Testis (tissue), 3 donors: ENCODE measurements around the gene AUH. TPM values are rescaled to one million over a fixed set of nuclear protein-coding genes. Genes with fewer than 3 reads are reported as not detected.

ENCODE experiments used
- DNase-seq: peaks from one replicate; pipeline ENCODE4 v3.0.0-alpha.2; 2019
- H3K27ac ChIP-seq, 2 donors: fragments of 200-600 bp; sonication (generic); one replicate each; pipeline ENCODE4 v1.5.1; 2019
- H3K27me3 ChIP-seq: fragments of 200-600 bp; sonication (generic); one replicate; pipeline ENCODE4 v1.5.1; 2019
- H3K36me3 ChIP-seq: fragments of 200-600 bp; sonication (generic); one replicate; pipeline ENCODE4 v1.5.1; 2017; ENCODE audit warnings: low read depth; ENCODE audit errors: missing control alignments
- H3K4me1 ChIP-seq: fragments of 200-600 bp; sonication (generic); one replicate; pipeline ENCODE4 v1.5.1; 2019
- H3K4me3 ChIP-seq, 2 donors: fragments of 200-600 bp; sonication (generic); one replicate each; pipeline ENCODE4 v1.5.1; 2017 to 2019
- H3K9me3 ChIP-seq: fragments of 200-600 bp; sonication (generic); one replicate; pipeline ENCODE4 v1.5.1; 2017
- POLR2A ChIP-seq: fragments of 450-650 bp; IDR thresholded peaks from one replicate; pipeline ENCODE4 v1.6.1; 2017; ENCODE audit warnings: antibody characterized with exemption, mild to moderate bottlenecking, moderate library complexity
- WGBS, 2 donors: methylation state at CpG; one replicate each; pipeline ENCODE4 v1.1.5; 2018; 5-methylcytosine and 5-hydroxymethylcytosine counted together
- intact Hi-C: fragments of 100-400 bp; cut with DNase I; formaldehyde crosslinking; loops from one replicate; pipeline ENCODE4 v1.15.1; 2023; ENCODE audit warnings: low total_unique reads
- polyA plus RNA-seq: library from polyadenylated mRNA; stranded (reverse); fragments of 350-450 nt; fragmentation: Illumina TruSeq; extraction: RNeasy Lipid Tissue Mini Kit (QIAGEN cat#74804); gene quantifications from one replicate; pipeline ENCODE4 v1.2.3, GENCODE V29; 2014; ENCODE audit warnings: low read depth, low replicate concordance; ENCODE audit not compliant: insufficient read depth
- total RNA-seq, 2 donors: library from RNA; depleted of rRNA; stranded (reverse); fragments of >200 nt; gene quantifications; one replicate each; pipeline ENCODE4 v1.2.3, GENCODE V29; 2016
- TF ChIP-seq, protein P1 (sequence below), 3 experiments: fragments of 450-650 bp in 2 of 3; fragments of 200-600 bp in 1 of 3; sonication (generic) in 1 of 3; IDR thresholded peaks; one replicate each; pipeline ENCODE4 v1.5.1; 2016 to 2019; ENCODE audit warnings: antibody characterized with exemption in 3 of 3, mild to moderate bottlenecking in 2 of 3, moderate library complexity in 1 of 3

The AUH gene
- total and polyA plus RNA-seq, 3 donors from 2014 or later = 9.1 to 33.9 (median 31.7) TPM

- H3K27ac ChIP-seq = no peak overlapping the region
- H3K36me3 ChIP-seq = no peaks in the 10 kb centered on the region
- no peaks in the 10 kb centered on the region for H3K27me3 ChIP-seq
- H3K4me1 ChIP-seq = no peaks in the 10 kb centered on the region
- H3K4me3 ChIP-seq = no peak overlapping the region
- peak; percentile 41 for DNase-seq
- intact Hi-C loops = no loop called here
- WGBS, 2 donors = 77 to 86% methylated on average over 21 of the region's 21 CpGs
- TF ChIP-seq POLR2A = no peak
- TF ChIP-seq, protein P1, sequence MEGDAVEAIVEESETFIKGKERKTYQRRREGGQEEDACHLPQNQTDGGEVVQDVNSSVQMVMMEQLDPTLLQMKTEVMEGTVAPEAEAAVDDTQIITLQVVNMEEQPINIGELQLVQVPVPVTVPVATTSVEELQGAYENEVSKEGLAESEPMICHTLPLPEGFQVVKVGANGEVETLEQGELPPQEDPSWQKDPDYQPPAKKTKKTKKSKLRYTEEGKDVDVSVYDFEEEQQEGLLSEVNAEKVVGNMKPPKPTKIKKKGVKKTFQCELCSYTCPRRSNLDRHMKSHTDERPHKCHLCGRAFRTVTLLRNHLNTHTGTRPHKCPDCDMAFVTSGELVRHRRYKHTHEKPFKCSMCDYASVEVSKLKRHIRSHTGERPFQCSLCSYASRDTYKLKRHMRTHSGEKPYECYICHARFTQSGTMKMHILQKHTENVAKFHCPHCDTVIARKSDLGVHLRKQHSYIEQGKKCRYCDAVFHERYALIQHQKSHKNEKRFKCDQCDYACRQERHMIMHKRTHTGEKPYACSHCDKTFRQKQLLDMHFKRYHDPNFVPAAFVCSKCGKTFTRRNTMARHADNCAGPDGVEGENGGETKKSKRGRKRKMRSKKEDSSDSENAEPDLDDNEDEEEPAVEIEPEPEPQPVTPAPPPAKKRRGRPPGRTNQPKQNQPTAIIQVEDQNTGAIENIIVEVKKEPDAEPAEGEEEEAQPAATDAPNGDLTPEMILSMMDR (IDR thresholded peaks at IDR 0.05) = no peak
- no peaks in the 10 kb centered on the region for H3K9me3 ChIP-seq
These were observed 196.8 kb downstream of the AUH start for GRCh38 chr9:91164724-91165520.

Other genes starting within 250 kb of the AUH start
- 10 to 100 TPM; 25.3 to 30.5 TPM for gene NFIL3, start 61.9 kb upstream of the AUH start, total RNA-seq
- gene NFIL3, start 61.9 kb upstream of the AUH start, polyA plus RNA-seq = 34.8 TPM